Naive thymus-derived CD4-positive, alpha-beta T cell (primary cell): ENCODE results near the gene LTF. TPM values are rescaled to one million over a fixed set of nuclear protein-coding genes. Genes with fewer than 3 reads are reported as not detected.

Source experiments
- ATAC-seq: fragments of 150-1000 bp; cut with Tn5 transposase; 2 replicates; pipeline ENCODE4 v1.10.0; 2021; ENCODE audit warnings: mild to moderate bottlenecking, moderate library complexity
- CTCF ChIA-PET: fragments of 350-600 bp; sonication (Branson Sonifier 250); formaldehyde crosslinking; loops from one replicate; lab custom pipeline; 2021; ENCODE audit warnings: antibody characterized with exemption; lab: Charles Lee
- POLR2A ChIA-PET: fragments of 350-600 bp; sonication (Branson Sonifier 250); formaldehyde crosslinking; loops from one replicate; lab custom pipeline; 2021; ENCODE audit warnings: antibody characterized with exemption, inconsistent platforms; lab: Charles Lee
- DNase-seq, 9 donors: peaks; one replicate each; pipeline versions ENCODE4 v3.0.0 to v3.0.0-alpha.2; 2020 to 2022; ENCODE audit warnings: mixed read lengths in 1 of 9
- H3K27ac ChIP-seq: one replicate; pipeline ENCODE4 v1.7.0; 2013; ENCODE audit warnings: mild to moderate bottlenecking, low read depth, low read length, moderate library complexity
- H3K27me3 ChIP-seq, 2 donors: one replicate each; pipeline ENCODE4 v1.7.0; 2013; ENCODE audit warnings: low read length in 2 of 2, mild to moderate bottlenecking in 2 of 2, moderate library complexity in 2 of 2; ENCODE audit not compliant: control insufficient read depth in 2 of 2, insufficient read depth in 2 of 2
- H3K36me3 ChIP-seq, 3 experiments: 1 replicate in 2 of 3; 2 replicates in 1 of 3; pipeline ENCODE4 v1.7.0; 2013; ENCODE audit warnings: low read length in 3 of 3, mild to moderate bottlenecking in 3 of 3, moderate library complexity in 1 of 3; ENCODE audit not compliant: insufficient read depth in 3 of 3, control insufficient read depth in 2 of 3
- H3K4me1 ChIP-seq, 2 donors: one replicate each; pipeline ENCODE4 v1.7.0; 2013; ENCODE audit warnings: low read length in 2 of 2, mild to moderate bottlenecking in 2 of 2, moderate library complexity in 1 of 2; ENCODE audit not compliant: control insufficient read depth in 2 of 2, insufficient read depth in 2 of 2
- H3K4me3 ChIP-seq: 2 replicates; pipeline ENCODE4 v1.7.0; 2013; ENCODE audit warnings: mild to moderate bottlenecking, low read length
- H3K9me3 ChIP-seq, 3 experiments: 1 replicate in 2 of 3; 2 replicates in 1 of 3; pipeline ENCODE4 v1.7.0; 2013; ENCODE audit warnings: low read length in 3 of 3; ENCODE audit not compliant: control insufficient read depth in 2 of 3
- H3K27ac Mint-ChIP-seq, 9 donors: one replicate each; pipeline ENCODE4 v1.8.0; 2020 to 2022; ENCODE audit warnings: mixed read lengths in 9 of 9, mild to moderate bottlenecking in 8 of 9, moderate library complexity in 5 of 9, inconsistent platforms in 2 of 9
- H3K27me3 Mint-ChIP-seq, 5 donors: one replicate each; pipeline ENCODE4 v1.8.0; 2021 to 2022; ENCODE audit warnings: mixed read lengths in 5 of 5, mild to moderate bottlenecking in 1 of 5
- H3K36me3 Mint-ChIP-seq, 5 donors: one replicate each; pipeline ENCODE4 v1.8.0; 2020 to 2022; ENCODE audit warnings: mixed read lengths in 5 of 5, mild to moderate bottlenecking in 3 of 5, inconsistent platforms in 1 of 5
- H3K4me1 Mint-ChIP-seq, 7 donors: one replicate each; pipeline ENCODE4 v1.8.0; 2020 to 2022; ENCODE audit warnings: mixed read lengths in 7 of 7, mild to moderate bottlenecking in 3 of 7, inconsistent platforms in 1 of 7
- H3K4me3 Mint-ChIP-seq, 10 donors: one replicate each; pipeline ENCODE4 v1.8.0; 2020 to 2022; ENCODE audit warnings: mild to moderate bottlenecking in 10 of 10, mixed read lengths in 10 of 10, moderate library complexity in 6 of 10, inconsistent platforms in 2 of 10
- H3K9me3 Mint-ChIP-seq, 11 donors: one replicate each; pipeline ENCODE4 v1.8.0; 2020 to 2022; ENCODE audit warnings: mixed read lengths in 11 of 11, mild to moderate bottlenecking in 4 of 11, inconsistent platforms in 1 of 11, moderate library complexity in 1 of 11
- intact Hi-C, 2 donors: fragments of 100-400 bp; cut with micrococcal nuclease; formaldehyde crosslinking; loops; one replicate each; pipeline ENCODE4 v1.15.1; 2023
- polyA plus RNA-seq, 2 donors: library from polyadenylated mRNA; unstranded; fragments of 300-500 nt; fragmentation: Illumina TruSeq; gene quantifications; one replicate each; pipeline ENCODE4 v1.2.3, GENCODE V29; 2021
- total RNA-seq, 6 experiments: library from RNA in 5 of 6; stranded (reverse) in 5 of 6; gene quantifications; 1 replicate in 5 of 6; 2 replicates in 1 of 6; pipeline ENCODE4 v1.2.3 and lab custom pipeline; 2021 to 2026

The LTF gene
- total and polyA plus RNA-seq, 7 experiments from 2014 or later = 0.78 TPM; not detected in 6

DNA sequence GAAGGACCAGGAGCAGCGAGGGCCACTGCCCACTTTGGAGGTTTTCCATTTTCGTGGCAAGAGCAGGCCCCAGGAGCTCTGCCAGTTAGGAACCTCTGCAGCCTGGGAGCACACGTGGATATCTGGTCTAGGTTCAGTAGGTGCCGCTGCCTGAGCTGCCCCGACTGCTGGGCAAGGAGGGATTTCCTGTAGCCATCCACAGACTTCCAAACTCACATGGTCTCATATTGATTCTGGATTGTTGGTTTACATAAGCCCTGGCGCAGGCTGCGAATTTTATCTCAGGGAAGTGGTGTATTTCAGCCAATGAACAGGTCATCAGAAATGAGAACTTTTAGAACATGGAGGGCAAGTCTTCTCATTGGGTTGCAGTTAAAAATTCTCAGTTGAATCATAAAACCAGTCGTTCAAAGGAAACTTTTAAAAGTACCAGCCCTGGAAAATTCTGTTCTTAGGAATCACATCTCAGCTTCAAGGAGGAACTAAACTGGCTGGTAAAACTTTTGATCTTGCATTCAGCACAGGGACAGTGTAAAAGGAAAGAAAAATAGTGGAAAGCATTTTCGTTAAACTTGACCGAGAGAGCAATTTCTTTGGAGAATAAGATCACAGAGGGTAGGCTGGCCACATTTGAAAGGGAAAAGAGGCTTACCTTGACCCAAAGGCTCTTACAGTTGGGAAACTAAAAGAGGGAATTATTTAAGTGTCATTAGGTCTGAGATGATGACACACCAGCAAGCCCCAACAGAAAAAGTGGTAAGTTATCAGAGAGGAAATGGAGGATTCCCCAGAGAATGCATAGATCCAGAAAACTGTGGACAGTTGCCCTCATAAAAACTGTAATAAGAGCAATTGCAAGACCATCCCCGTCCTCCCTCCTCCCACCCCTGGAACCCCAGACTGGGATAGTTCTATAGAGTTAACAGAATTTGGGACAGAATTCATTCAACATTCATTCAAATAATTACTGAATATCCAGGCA, 26.7 kb upstream of the LTF start:
- ATAC-seq (no peak), DNase-seq (no peak)
- Histone ChIP-seq H3K36me3 (no peaks in the 10 kb centered on the region), H3K9me3 (no peaks in the 10 kb centered on the region), H3K4me3 (no peak overlapping the region), H3K27me3 (no peaks in the 10 kb centered on the region), H3K27ac (no peak overlapping the region), H3K4me1 (peaks cover 7 to 15% of the 10 kb centered on the region in 2 donors)
- no peaks in the 10 kb centered on the region for H3K9me3 Mint-ChIP-seq
- peaks cover 10 to 22% (median 18%) of the 10 kb centered on the region in 7 donors for H3K4me1 Mint-ChIP-seq
- peak overlapping the region in 2 of 9 donors; percentile 2 to 74 for H3K27ac Mint-ChIP-seq
- peaks cover 0 to 26% (median 0%) of the 10 kb centered on the region in 5 donors for H3K27me3 Mint-ChIP-seq
- intact Hi-C loops = no loop called here
- POLR2A ChIA-PET = interaction anchor here (0.5 to 1.0 kb wide), 2 partner anchors 9 to 74 kb away, joined by 3 to 9 read pairs; partner anchors contain the start of gene LRRC2
- CTCF ChIA-PET = interaction anchor here (0.8 to 2.1 kb wide), 4 partner anchors 29 to 204 kb away, joined by 4 to 7 read pairs (median 6); no protein-coding TSS in a partner anchor
- no peak overlapping the region for H3K4me3 Mint-ChIP-seq
- H3K36me3 Mint-ChIP-seq = no peaks in the 10 kb centered on the region

DNA sequence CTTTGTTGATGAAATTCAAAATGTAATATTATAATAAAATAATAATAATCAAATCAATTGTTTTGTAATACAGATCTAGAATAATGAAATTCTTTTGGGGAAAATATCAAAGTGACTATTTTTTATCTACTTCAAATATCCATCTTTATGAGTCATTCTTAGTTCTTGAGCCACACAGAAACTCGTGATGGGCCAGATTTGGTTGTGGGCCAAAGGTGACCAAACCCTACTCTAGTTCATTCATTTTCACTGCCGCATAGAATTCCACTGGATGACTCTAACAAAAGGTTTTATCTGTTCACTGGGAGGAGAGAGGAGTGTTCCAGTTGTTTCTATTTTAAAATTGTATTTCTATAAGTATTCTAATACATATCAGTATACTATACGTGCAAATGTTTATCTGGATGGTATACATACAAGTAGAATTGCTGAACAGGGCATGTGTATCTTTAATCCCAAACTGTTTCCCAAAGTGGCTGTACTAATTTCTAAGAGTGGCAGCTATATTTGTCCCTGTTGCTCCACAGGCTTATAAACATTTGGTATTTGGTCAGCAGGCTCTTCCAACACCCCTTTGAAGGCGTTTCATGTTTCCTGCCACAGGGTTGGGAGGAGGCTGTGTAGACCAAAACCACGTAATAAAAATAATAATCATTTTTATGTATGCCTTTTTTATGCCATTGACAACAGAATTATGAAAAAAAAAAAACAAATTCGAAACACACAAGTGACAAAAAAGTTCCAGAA, 25.8 kb upstream of the LTF start:
- Mint-ChIP-seq H3K4me3 (no peak overlapping the region), H3K27me3 (peaks cover 0 to 29% (median 0%) of the 10 kb centered on the region in 5 donors), H3K9me3 (no peaks in the 10 kb centered on the region), H3K27ac (peak overlapping the region in 3 of 9 donors; percentile 18 to 65 (median 20)), H3K36me3 (no peaks in the 10 kb centered on the region), H3K4me1 (peaks cover 10 to 21% (median 18%) of the 10 kb centered on the region in 7 donors)
- Histone ChIP-seq H3K36me3 (no peaks in the 10 kb centered on the region), H3K4me3 (no peak overlapping the region), H3K4me1 (peaks cover 7 to 15% of the 10 kb centered on the region in 2 donors), H3K27ac (no peak overlapping the region), H3K27me3 (no peaks in the 10 kb centered on the region), H3K9me3 (no peaks in the 10 kb centered on the region)
- intact Hi-C loops = no loop called here
- POLR2A ChIA-PET = interaction anchor here (0.5 to 2.9 kb wide), 6 partner anchors 8 to 203 kb away, joined by 3 to 21 read pairs (median 14); partner anchors contain the start of genes ALS2CL and LRRC2
- DNase-seq (no peak), ATAC-seq (no peak)
- CTCF ChIA-PET = interaction anchor here (0.7 to 7.6 kb wide), 9 partner anchors 13 to 205 kb away, joined by 3 to 197 read pairs (median 7); no protein-coding TSS in a partner anchor

DNA sequence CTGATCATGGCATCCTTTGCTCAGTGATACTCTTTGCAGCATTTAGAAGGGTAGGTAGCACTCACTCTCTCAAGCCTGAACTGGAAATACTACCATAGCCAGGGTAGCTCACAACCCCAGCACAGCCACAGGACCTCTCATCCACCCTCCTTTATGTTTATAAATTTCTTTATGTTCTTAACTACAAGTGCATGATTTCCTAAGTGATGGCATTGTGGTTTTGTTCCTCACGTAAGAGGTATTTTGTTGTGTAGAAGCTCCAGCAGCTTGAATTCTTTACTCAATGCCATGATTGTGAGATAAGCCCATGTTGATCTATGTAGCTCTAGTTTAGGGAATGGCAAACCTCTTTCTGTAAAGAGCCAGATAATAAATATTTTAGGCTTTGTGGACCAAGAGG, 25.2 kb upstream of the LTF start:
- Histone ChIP-seq H3K27ac (no peak overlapping the region), H3K4me1 (peaks cover 7 to 15% of the 10 kb centered on the region in 2 donors), H3K36me3 (no peaks in the 10 kb centered on the region), H3K9me3 (no peaks in the 10 kb centered on the region), H3K4me3 (no peak overlapping the region), H3K27me3 (no peaks in the 10 kb centered on the region)
- POLR2A ChIA-PET = interaction anchor here (0.7 to 2.9 kb wide), 7 partner anchors 8 to 203 kb away, joined by 3 to 21 read pairs (median 7); partner anchors contain the start of genes ALS2CL and RTP3
- no peaks in the 10 kb centered on the region for H3K9me3 Mint-ChIP-seq
- peak overlapping the region in 1 of 10 donors; percentile 77 for H3K4me3 Mint-ChIP-seq
- ATAC-seq (no peak), DNase-seq (peak in 2 of 9 donors; percentile 18 to 22)
- intact Hi-C loops = loop anchor here (2.0 kb wide), 2 partner anchors 77 to 203 kb away; partner anchors contain the start of genes ALS2CL (in 1 of the 2) and LRRC2 (in 1 of the 2)
- CTCF ChIA-PET = interaction anchor here (0.6 to 7.6 kb wide), 15 partner anchors 11 to 363 kb away, joined by 3 to 197 read pairs (median 5); no protein-coding TSS in a partner anchor
- peaks cover 10 to 21% (median 18%) of the 10 kb centered on the region in 7 donors for H3K4me1 Mint-ChIP-seq
- no peaks in the 10 kb centered on the region for H3K36me3 Mint-ChIP-seq
- H3K27ac Mint-ChIP-seq = peak overlapping the region in 5 of 9 donors; percentile 18 to 65 (median 49)
- H3K27me3 Mint-ChIP-seq = peaks cover 0 to 29% (median 0%) of the 10 kb centered on the region in 5 donors

DNA sequence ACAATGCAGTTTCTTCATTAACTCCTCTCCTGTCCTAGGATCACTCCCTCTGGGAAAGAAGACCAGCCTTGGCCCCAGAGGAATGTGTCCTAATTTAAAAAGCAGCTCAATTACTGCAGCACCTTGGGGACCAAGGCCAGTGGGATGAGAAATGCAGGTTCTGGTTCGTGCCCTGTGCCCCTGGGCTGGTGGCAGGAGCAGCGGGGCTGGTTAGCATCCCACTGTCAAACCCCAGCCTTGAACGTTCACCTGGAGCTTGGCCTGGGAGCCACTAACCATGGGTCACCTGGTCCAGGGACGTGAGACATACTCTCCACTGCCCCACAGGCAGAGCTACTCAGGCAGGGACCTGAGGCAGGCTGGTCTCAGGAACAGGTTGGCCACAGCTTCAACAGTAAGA, 24.7 kb upstream of the LTF start:
- Mint-ChIP-seq H3K4me3 (peak overlapping the region; percentile 16 to 82 (median 68)), H3K9me3 (no peaks in the 10 kb centered on the region), H3K4me1 (peaks cover 10 to 21% (median 18%) of the 10 kb centered on the region in 7 donors)

DNA sequence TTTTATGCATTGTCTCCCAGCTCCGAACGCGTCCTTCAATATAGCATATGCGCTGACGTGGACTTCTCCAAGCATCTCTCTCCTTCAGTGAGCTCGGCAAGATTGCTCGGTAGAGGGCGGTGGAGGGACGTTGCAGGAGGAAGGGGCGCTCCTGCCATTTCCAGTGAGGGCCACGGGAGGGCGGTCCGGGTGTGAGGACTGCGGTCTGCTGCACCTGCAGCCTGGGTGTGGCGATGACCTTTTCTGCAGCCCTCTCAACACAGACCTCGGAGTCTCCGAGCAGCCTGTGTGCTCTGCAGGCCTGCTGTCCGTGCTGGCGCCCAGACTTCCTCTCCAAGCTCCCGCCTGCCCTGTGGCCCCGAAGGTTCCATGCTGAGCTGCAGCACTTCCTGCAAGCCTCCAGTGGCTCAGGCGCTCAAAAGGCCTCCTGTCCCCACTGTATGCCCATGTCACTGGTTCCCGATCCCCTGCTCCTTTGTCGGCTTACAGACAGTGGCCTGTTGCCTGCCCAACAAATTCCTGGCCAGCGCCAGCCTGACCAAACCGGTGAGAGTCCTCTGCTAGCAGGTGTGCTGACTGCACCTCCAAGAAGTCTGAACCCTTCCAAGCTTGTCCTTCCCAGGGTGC, 24.1 kb upstream of the LTF start:
- H3K4me1 Mint-ChIP-seq = peaks cover 10 to 21% (median 18%) of the 10 kb centered on the region in 7 donors
- H3K4me3 Mint-ChIP-seq = peak overlapping the region; percentile 38 to 82 (median 68)
- Histone ChIP-seq H3K4me3 (peak overlapping the region; percentile 54), H3K27me3 (no peaks in the 10 kb centered on the region), H3K36me3 (no peaks in the 10 kb centered on the region), H3K9me3 (no peaks in the 10 kb centered on the region), H3K4me1 (peaks cover 7 to 15% of the 10 kb centered on the region in 2 donors), H3K27ac (no peak overlapping the region)
- ChIA-PET POLR2A (interaction anchor here (0.6 to 2.9 kb wide), 6 partner anchors 37 to 140 kb away, joined by 3 to 21 read pairs (median 12); no protein-coding TSS in a partner anchor), CTCF (interaction anchor here (0.6 to 7.6 kb wide), 28 partner anchors 8 to 212 kb away, joined by 3 to 197 read pairs (median 4); partner anchors contain the start of gene RTP3)
- intact Hi-C loops = loop anchor here (1.0 to 2.0 kb wide), 6 partner anchors 7 to 204 kb away; partner anchors contain the start of genes ALS2CL (in 1 of the 2) and LRRC2 (in 1 of the 2)
- H3K9me3 Mint-ChIP-seq = no peaks in the 10 kb centered on the region
- ATAC-seq (peak; percentile 99), DNase-seq (peak; percentile 82 to 92 (median 89))
- peak overlapping the region in 6 of 9 donors; percentile 7 to 77 (median 56) for H3K27ac Mint-ChIP-seq
- no peaks in the 10 kb centered on the region for H3K36me3 Mint-ChIP-seq
- peaks cover 0 to 31% (median 0%) of the 10 kb centered on the region in 5 donors for H3K27me3 Mint-ChIP-seq

More for the DNA sequence above, 24.7 kb upstream of the LTF start:
- H3K27ac Mint-ChIP-seq = peak overlapping the region in 5 of 9 donors; percentile 18 to 77 (median 65)
- Histone ChIP-seq H3K27me3 (no peaks in the 10 kb centered on the region), H3K36me3 (no peaks in the 10 kb centered on the region), H3K4me3 (no peak overlapping the region), H3K9me3 (no peaks in the 10 kb centered on the region), H3K27ac (no peak overlapping the region), H3K4me1 (peaks cover 7 to 15% of the 10 kb centered on the region in 2 donors)
- intact Hi-C loops = loop anchor here (2.0 kb wide), 2 partner anchors 77 to 203 kb away; partner anchors contain the start of genes ALS2CL (in 1 of the 2) and LRRC2 (in 1 of the 2)
- peaks cover 0 to 29% (median 0%) of the 10 kb centered on the region in 5 donors for H3K27me3 Mint-ChIP-seq
- POLR2A ChIA-PET = interaction anchor here (0.7 to 2.9 kb wide), 7 partner anchors 9 to 204 kb away, joined by 3 to 21 read pairs (median 7); partner anchors contain the start of genes ALS2CL and RTP3
- DNase-seq (no peak), ATAC-seq (no peak)
- H3K36me3 Mint-ChIP-seq = no peaks in the 10 kb centered on the region
- CTCF ChIA-PET = interaction anchor here (0.6 to 7.6 kb wide), 25 partner anchors 11 to 363 kb away, joined by 3 to 197 read pairs (median 5); no protein-coding TSS in a partner anchor
